GM21825 (cell line): ENCODE data around the gene WDR48.

Experiments
- ATAC-seq: cut with Tn5 transposase; IDR thresholded peaks from one replicate; pipeline ENCODE4 v1.9.1; 2021; ENCODE audit warnings: mild to moderate bottlenecking, moderate library complexity; ENCODE audit not compliant: unreplicated experiment

WDR48 gene

DNA sequence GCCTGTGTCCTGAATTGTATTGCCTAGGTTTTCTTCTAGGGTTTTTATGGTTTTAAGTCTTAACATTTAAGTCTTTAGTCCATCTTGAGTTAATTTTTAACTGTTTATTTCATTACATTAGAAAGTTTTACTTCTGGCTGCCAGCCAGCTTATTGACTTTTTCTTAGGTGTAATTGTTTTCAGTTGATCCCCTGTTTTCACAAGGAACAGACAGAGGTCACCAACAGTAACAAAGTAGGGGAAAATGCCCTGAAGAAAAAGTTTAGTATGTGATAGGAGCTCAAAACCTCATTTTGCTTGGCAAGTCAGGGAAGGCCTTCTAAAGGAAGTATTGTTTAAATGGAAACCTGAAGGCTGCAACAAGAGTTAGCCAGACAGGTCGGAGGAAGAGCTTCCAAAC lies 10.4 kb downstream of the WDR48 start:
- no peak for ATAC-seq

DNA sequence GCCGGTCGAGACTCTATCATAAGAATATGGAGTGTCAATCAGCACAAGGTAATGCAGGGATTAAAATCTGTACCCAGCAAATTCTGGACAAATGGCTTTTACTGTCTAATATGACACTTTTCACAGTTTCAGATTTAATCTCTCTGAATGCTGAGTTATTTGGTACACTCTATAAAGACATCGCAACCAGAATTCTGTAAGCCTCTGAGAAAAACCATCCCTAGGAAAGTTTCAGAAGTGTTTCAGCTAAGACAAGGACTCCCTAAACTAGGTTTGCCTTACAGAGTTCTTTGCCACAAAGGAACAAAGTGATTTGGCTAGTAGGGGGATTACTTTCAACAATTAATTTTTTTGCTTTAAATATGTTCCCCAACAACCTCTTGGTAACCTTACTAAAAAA lies 11.3 kb downstream of the WDR48 start:
- no peak for ATAC-seq

DNA sequence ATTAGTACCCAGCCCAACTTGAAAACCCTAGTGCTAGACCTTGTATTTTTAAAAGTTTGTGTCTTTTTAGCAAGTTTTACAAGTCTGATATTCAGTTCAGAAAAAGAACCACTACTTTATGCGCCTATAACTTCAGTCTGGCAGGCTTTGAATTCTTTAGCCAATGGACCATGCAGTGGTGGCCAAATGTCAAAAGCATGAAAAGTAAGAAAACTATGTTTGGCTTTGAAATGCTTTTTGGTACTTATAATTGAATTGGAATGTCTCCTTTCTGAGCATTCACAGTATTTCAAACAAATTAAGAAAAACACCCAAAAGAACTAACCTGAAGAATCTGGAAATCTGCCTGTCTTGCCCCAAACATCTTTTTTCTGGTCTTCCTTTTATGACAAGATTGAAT lies 12.8 kb downstream of the WDR48 start:
- ATAC-seq, result no peak

DNA sequence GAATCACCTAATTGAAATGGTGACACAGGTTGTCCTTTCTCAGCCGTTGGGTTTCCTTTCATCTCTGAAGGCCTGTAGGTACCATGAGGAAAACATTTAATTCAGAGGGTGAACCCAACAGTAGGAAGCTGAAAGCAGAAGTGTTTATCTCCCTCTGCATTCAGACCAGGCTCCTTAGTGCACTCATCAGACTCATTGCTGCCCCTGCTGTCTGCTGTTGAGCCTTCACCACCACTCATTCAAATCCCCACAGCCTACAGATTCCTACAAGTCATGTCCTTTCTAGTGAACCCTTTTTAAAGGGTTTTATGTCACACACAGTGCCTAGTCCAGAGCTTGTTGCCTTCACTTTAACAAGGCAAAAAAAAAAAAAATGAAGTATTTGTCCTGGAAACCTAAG lies 13.4 kb downstream of the WDR48 start:
- peak; percentile 98 for ATAC-seq

DNA sequence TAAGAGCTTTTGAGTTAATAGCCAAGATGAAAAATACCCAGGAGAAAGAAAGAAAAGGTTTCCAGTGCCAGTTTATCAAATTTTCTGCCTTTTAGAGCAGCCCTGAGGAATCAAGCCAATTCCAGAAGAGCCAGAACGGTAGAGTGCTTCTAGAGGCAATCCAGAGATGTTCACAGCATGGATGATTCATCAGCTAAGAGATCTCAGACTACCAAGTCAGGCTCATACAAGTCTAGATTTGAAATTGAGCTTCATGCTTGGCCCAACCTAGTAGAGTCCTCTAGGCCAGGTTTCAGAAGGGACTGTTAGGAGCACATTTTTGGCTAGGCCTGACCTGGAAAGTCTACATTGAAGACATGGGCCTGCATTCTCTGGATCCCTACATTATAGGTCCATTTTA lies 15.5 kb downstream of the WDR48 start:
- no peak for ATAC-seq

DNA sequence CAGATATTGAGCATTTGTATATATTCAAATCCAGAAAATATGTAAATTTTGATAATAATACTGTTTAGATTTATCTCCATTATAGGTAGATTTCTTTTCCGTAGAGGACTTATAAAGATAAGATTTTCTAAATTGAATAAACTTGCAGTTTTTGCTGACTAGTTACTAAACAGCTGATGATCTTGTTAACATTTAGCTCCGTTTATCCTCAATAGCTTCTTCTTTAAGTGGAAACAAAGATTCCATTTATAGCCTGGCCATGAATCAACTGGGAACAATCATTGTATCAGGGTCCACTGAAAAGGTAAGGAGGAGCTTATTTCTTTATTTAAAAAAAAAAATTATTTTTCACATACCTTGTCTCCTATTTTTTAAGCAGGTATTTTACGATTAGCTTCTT lies 16.7 kb downstream of the WDR48 start:
- ATAC-seq, result no peak

DNA sequence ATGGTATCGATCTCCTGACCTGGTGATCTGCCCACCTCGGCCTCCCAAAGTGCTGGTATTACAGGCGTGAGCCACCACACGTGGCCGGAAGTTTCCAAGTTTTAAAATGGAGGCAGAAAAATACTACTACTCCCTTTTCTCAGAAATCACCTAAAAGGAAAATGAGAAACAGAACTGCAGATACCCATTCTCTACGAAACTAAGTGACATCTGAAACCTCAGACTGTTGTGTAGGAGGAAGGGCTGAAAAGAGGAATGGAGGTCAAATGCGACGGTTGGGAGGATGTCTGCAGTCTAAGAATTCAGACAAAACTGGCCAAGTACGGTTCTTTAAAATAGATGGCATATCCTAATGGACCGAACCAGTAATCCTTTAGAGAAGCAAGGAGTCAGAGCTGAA lies 24.1 kb downstream of the WDR48 start:
- no peak for ATAC-seq

DNA sequence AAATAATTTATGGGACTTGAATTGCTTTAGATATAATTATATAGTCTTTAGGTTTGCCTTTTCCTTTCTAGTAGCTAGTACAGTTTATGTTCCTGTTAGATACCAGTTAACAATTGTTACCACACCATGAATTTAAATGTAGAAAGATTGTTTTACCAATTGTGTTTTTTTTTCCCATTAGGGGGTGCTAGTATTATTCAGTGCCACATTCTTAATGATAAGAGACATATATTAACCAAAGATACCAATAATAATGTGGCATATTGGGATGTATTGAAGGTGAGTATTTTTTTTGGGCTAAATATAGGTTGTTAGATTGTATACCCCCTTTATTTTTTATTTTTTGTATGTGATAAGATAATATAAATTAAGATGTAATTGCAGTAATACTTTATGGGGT lies 27.7 kb downstream of the WDR48 start:
- no peak for ATAC-seq

DNA sequence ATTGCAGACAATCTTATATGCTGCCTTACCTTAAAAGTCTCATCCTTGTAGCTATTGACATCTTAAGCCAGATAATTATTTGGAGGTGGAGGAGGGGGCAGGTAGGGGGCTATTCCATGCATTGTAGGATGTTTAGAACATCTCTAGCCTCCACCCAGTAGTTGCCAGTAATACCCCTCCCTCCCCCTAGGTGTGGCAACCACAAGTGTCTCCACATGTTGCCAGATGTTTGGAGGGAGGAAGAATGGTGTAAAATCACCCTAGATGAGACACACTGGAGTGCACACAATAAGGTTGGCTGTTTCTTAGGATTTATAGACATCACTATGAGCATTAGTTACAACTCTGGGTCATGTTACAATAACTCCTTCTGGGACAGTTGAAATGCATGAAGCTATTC lies 28.2 kb downstream of the WDR48 start:
- no peak for ATAC-seq

DNA sequence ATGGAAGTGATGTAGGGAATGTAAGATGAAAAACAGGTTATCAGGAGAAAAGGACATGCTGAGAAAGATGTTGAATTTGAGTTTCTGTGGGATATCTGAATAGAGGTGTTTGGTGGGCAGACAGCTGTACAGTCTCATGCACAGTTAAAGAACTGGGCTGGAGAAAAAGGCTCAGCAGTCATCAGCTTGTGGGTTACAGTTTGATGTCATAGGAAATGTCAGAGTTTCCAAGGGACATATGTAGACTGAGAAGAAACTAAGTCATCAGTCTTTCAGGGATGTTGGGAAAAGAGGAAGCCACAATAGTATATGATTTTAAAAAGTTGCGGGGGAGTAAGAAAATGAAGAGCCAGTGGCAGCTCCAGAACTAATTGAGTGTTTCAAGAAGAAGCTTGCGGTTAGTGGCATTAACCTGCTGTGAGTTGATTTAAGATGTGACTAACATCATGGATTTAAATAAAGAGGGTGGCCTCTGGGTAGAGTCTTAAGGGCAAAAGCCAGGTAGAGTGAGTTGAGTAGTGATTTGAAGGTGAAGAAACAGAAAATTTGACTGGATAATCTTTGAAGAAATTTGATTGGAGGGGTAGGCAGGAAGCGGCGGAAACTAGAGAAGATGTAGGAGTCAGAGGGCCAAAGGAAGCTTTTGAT lies 31.0 kb downstream of the WDR48 start:
- ATAC-seq, result no peak

DNA sequence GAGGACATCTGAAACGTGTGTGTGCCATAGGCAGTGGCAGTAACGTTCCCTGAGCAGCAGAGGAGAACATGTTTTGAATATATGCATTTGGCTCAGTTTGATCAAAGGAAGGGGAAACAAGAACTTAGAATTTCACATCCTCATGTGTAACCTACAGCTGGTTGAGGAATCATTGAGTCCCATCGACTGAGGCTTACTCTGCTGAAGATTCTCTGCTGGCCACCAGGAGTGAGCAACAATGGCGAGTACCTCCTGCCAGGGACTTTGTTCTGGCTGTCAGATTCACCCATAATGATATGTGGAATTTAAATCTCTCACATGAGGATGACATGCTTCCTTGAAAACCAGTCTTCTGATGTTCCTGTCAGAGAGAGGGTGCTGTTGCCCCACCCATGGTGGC lies 34.3 kb downstream of the WDR48 start:
- ATAC-seq, result no peak

DNA sequence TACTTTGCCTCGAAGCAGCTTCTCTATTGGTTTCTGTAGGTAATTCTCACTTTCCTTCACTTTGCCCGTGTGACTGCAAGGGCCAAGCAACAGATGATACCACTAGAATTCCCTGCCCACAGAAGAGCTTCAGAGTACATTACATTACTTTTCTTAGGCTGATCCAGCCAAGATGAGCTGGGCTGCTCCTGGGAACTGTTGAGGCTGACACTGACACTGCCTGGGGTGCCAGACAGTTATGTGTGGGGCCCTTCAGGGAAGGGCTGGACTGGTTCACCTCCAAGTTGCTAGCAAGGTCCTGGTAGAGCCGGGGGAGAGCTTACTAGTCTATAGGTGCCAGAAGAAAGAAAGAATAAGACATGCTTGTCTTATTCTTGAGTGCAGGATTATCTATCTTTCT lies 36.6 kb downstream of the WDR48 start:
- no peak for ATAC-seq

DNA sequence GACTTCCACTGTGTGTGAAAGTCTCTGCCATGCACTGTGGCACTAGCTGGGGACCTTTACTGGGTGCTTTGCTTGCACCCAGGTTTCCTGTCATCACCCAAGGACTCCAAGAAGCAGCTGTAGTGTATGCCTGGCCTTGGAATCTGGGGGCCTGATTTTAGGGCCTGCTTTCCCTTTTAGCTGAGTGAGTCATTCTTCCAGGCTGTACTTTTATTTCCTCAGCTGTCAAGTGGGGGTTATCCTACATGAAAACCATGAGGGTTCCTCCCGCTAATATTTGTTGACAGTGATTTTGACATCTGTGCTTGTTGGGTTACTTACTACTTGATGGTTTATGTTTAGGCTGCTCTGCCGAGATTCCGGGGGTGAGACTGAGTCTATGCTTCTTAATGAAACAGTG lies 37.1 kb downstream of the WDR48 start:
- no peak for ATAC-seq

DNA sequence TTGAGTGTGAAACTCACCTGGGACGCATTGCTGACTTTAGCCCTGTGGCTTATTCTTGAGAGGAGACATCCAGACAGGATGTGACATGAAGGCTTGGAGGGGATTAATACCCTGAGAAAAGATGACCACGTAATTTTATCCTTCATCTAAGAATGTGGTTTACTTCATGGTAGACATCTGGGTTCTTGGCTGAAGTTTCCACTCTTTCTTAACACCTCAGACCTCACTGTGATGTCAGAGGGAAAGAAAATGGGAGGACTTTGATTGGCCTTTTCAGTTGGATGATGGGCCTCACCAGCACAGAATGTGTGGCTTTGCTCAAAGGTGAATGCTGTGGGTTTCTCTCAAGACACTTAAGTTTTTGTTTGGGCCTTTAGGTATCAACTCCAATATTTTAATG lies 39.1 kb downstream of the WDR48 start:
- ATAC-seq, result no peak

DNA sequence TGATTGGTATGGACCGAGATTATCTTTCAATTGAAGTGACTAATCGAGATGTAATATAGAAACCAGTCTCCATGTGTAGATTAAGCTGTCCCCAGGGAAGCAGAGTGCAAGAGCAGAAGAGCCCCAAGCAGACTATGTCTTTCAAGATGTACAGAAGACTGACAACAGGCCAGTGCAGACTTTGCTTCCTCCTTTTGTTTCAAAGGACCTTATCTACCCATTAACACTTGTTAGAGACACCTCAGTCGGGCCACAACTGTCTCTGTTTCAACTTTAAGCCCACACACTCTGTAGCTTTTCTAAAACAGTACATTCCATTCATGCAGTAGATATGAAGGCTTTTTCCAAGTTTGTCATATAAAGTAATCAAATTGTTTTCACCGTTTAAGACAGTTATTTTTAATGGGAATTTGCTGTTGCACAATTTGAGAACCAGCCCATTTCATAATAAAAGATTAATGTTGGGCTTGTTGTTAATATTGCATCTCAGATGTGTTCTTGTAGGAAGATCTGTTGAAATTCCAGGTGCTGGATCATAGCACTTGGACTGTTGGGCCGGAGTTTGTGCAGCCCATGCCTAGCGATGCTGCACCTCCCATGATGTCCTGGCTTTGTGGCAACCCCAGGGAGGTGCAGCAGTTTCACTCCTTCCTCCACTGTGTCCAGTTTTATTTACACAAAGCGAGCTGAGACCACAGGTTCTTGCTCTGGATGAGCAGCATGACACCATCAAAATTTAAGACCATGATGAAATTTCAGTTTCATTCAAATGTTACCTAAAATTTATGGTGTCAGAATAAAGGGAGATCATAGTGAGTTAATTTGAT lies 43.2 kb downstream of the WDR48 start:
- ATAC-seq, result no peak

DNA sequence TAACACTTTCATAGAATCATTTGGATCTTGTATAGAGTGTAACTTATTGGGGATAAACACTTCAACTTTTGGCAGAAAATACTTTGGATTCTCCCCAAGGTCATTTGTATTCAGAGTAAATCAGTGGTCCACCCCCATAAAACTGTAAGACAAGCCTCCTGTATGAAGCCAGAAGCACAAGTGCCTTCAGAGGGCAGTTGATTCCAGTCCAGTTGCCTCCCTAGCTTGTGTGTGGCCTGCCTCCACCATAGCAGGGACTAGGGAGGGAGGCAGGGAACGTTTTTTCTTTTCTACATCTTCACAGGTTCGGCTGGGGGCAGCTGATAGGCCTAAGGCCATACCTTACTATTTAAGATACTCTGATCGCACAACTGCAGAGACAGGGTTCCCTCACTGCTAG lies 44.0 kb downstream of the WDR48 start:
- ATAC-seq, result no peak

DNA sequence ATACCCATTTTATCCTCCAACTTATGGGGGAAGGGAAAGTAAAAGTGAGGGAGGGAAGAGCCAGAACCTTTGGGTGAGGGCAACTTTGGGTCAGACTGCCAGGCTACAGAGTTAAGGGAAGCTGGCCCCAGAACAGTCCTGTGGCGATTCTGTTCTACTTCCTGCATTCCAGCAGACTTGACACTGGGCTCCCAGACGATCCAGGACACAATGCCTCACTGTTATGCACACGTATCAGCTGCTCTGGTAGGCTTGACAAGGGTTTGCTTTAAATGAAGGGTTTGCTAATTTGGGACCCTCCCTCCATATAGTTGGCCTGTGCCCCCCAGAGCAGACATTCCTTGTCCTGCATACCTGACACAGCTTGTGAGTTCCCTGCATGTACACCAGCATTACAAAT lies 45.0 kb downstream of the WDR48 start:
- no peak for ATAC-seq

DNA sequence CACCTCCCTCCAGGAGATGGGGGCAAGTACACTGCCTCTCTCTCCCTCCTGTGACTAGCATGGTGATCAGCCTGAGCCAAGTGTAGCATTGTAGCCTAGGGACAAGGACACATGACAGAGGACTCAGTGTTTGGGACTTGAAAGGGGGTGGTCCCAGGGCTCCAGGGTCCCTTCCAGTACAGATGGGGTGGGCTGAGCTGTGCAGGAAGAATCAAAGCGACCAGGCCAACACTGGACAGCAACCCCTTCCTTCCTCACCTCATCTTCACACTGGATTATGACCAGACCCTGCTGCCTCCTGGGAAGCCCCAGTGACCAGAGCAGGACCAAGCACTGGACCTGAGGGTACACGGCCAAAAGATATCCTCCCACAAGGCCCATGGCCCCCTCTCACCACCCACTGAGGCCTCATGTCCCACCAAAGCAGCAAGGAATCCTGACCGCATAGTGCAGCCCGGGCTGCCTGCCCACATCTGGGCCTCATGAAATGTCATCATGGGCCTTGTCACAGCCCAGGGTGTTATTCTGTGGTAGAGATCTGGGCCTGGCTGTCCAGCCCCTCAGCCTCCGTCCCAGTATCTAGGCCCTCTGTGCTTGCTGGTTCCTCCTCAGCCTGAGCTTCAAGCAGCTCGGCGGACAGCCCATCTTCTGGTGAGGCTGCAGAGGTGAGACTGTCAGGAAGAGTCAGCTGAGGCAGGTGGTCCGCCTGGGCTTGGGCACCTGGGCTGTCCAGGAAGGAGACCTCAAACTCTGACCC lies 46.1 kb downstream of the WDR48 start:
- ATAC-seq, result no peak

DNA sequence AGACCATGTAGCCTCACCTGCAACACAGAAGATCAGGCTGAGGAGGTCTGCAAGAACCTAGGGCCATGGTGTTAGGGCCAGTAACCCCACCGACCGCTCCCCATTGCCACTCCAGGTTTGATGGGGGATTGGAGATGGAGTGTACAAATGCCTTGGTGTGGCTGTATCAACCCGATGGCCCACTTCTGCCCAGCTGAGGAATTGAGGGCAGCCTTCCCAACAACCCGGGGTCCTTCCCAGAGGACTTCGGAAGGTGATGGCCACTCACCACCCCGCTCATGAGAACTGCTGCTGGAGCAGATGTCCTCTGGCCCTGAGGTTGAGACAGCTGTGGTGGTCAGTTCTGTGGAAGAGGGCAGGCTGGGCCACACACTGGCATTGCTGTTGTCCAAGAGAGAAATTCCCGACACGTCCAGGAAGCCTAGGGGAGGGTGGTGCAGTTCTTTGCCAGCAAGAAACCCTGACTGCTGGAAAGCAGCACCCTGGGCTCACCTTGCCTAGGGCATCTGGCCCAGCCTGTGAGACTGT lies 46.7 kb downstream of the WDR48 start:
- no peak for ATAC-seq

DNA sequence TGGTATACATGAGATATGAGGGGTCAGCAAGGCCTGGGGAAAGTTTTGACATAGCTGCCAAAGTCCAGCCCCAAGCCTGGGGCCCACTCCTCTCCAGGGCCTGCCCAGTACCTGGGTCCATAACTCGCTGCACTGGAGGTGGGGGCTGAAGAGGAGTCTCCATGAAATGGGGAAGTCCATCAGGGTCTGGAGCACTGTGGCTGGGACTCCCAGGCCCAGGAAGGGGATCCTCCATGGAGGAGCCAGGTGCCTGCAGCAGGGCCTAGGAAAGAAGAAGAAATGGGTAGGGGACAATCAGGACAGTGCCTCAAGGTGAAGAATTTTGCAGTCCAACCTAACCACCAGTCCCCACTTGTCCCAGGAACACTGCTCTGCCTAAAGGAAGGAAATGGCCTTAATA lies 47.4 kb downstream of the WDR48 start:
- no peak for ATAC-seq

DNA sequence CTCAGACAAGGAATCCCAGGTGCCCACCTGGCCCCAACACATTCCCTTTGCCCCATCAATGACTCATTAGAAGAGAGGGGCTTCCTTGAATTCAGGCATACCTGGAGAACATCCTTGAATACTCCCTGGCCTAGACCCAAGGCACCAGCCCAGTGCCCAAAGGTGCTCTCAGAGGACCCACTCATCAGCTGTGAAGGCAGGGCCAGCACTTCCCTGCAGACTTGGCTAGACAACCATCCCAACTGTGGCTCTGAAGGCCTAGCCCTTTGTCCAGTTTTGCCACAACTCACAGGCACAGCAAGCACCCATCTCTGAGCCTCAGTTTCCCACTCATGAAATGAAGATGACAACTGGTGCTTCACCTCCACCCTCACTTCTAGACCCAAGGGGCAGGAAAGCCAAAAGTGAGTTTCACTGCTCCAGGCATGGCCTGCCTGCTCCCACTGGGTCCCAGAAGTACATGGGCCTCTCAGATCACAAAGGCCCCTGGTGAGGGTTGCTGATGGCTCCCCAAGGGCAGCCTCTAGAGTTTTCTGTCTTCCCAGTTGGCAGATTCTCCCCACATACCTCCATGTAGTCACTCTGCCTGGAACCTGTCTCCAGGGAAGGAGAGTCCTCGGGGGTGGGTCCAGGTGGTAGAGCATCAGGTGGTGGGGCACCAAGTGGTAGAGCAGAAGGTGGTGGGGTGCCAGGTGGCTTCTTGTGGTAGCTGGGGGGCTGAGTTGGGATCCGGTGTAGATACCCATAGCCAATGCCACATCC lies 48.1 kb downstream of the WDR48 start:
- ATAC-seq, result no peak
